ENCODE data around the gene ZSCAN25.
"Not testable (repeated sequence)": the region's sequence is repeated elsewhere in the genome, so short reads cannot be mapped to it uniquely, and the experiment has no call there.

Gene ZSCAN25

GRCh38 chr7:99618726-99619125, 2.0 kb downstream of the ZSCAN25 start:
- no peak for FAIRE-seq

DNA sequence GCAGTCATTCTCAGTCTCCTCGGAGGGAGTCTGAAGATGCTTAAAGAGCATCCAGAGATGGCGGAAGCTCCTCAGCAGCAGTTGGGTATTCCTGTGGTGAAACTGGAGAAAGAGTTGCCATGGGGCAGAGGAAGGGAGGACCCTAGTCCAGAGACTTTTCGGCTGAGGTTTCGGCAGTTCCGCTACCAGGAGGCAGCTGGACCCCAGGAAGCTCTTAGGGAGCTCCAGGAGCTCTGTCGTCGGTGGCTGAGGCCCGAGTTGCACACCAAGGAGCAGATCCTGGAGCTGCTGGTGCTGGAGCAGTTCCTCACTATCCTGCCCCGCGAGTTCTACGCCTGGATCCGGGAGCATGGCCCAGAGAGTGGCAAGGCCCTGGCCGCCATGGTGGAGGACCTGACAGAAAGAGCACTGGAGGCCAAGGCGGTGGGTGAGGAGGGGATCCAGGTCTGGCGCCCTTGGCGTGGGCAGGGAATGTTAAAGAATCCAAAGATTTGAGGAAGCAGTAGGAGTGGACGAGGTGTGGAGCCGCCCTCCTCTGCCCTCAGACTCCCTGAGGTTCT, 2.9 kb downstream of the ZSCAN25 start:
- FAIRE-seq, result no peak

- no peak for FAIRE-seq
These were observed 4.5 kb downstream of the ZSCAN25 start for GRCh38 chr7:99621271-99621670.

DNA sequence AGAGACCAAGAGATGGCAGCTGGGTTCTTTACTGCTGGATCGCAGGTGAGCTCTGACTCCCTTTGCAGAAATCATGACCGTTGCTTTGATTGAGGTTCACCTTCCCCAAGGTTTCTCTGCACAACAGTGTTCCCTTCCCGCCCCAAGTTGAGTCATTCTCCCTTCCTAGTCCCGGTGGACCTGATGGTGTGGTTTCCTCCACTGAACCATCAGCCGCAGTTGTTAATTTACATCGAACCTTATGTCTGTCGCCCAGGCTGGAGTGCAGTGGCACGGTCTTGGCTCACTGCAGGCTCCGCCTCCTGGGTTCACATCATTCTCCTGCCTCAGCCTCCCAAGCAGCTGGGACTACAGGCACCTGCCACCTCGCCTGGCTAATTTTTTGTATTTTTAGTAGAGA, 5.8 kb downstream of the ZSCAN25 start:
- no peak for FAIRE-seq

- no peak for FAIRE-seq
These were observed 6.4 kb downstream of the ZSCAN25 start for GRCh38 chr7:99623091-99623693.

- no peak for FAIRE-seq
These were observed 7.1 kb downstream of the ZSCAN25 start for GRCh38 chr7:99623702-99624447.

DNA sequence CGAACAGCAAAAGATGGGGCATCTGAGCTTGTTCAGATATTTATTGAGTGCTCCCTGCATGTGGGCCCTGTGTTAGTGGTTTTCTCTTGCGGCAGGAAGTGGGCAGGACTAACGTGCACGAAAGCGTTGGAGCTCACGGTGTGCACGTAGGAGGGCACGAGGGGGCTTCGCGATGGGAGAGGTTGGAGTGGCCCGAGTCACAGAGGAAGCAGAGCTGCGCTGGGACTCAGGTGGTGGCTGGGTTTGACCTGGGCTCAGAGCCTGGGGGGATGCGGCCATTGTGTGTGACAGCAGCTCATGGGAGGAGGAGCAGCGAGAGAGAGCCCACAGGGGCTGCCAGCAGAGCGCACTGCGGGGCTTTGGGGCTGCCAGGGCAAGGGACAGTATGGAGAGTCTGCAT, 7.7 kb downstream of the ZSCAN25 start:
- FAIRE-seq, result no peak

GRCh38 chr7:99625321-99625720, 8.6 kb downstream of the ZSCAN25 start:
- FAIRE-seq, result no peak

- no peak for FAIRE-seq
These were observed 9.2 kb downstream of the ZSCAN25 start for GRCh38 chr7:99625961-99626360.

DNA sequence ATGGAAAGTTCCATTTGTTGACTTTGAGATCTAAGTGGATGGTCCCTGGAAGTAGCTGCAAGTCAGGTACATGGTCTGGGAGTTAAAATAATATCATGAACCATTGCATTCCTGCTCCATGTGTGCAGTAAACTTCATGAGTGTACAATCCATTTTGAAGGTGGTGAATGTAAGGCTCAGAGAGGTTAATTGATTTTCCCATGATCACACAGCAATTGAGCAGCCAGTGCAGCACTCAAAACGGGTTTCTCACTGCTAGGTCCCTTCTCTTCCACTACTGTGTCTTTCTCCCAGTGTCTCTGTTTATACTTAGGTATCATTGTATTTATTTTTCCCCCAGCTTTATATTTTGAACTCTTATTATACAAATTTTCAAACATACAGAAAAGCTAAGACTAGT, 9.9 kb downstream of the ZSCAN25 start:
- FAIRE-seq, result no peak

DNA sequence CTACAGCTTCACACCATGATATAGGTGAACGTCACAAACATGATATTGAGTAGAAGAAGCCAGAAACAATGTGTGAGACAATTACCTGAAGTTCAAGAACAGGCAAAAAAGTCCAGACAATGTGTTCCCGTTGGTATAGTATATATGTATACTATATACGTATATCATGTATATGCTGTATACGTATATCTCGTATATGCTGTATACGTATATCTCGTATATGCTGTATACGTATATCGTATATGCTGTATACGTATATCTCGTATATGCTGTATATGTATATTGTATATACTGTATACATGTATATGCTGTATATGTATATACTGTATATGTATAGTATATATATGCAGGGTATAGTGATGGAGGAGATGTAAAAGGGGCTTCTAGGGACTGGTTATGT, 10.8 kb downstream of the ZSCAN25 start:
- FAIRE-seq, result peak; percentile 10

- no peak for FAIRE-seq
These were observed 12.0 kb downstream of the ZSCAN25 start for GRCh38 chr7:99628471-99629465.

GRCh38 chr7:99629643-99630042, 12.9 kb downstream of the ZSCAN25 start:
- no peak for FAIRE-seq

GRCh38 chr7:99631295-99632109, 14.8 kb downstream of the ZSCAN25 start:
- FAIRE-seq, result no peak

DNA sequence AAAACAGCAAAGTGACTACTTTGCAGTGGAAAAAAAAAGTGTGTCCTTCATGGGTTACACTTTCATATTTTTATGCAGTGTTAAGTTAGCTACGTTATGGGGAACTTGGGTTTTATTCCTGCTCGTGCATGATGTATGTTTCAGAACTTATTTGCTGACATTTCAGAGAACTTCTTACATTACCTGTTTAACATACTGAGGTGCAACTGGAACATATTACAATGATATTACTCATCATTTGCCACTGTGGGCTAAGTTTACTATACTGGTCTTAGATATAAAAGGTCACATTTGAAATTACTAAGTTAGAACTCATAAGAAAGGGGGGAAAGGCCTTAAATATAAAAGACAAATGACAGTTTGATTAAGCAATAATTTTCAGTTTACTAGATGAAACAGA, 20.7 kb downstream of the ZSCAN25 start:
- not testable (repeated sequence) for FAIRE-seq

DNA sequence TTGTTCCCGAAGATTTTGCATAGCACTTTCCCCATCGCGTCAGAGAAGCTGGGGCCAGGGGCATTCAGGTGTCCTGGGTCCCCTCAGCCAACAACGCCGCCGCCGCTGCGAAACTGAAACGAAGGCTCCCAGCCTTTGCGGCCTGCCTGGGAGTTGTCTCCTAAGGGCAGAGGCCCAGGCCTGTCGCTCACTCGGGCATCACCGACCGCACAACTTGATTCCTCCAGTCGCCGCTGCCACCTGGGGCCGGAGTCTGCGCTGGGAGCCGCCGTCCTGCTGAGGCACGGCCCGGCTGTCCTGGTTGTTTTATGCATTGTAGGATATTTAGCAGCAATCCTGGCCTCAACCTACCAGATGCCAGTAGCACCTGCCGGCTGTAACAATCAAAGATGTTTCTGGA, 22.0 kb downstream of the ZSCAN25 start:
- FAIRE-seq, result no peak

DNA sequence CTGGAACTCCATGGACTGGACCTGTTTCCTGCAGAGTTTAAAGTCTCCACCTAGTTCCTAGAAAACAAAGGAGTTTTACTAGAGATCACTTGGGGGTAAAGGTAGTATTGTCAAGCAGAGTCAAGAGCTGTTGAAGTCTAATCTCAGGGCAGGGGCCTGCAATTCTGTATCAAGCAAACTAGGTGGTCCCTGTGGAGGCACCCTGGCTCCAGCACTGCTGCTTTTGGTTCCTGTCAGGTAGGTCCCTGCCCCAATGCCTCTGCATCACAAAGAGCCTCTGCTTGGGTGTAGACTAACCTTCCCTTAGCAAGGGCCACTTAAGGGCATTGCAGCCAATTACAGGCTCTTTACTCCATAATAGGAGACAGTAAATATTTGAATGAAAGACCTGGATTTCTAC, 22.5 kb downstream of the ZSCAN25 start:
- FAIRE-seq, result no peak

GRCh38 chr7:99642027-99642426, 25.3 kb downstream of the ZSCAN25 start:
- FAIRE-seq, result no peak

GRCh38 chr7:99643464-99643863, 26.7 kb downstream of the ZSCAN25 start:
- FAIRE-seq, result no peak

DNA sequence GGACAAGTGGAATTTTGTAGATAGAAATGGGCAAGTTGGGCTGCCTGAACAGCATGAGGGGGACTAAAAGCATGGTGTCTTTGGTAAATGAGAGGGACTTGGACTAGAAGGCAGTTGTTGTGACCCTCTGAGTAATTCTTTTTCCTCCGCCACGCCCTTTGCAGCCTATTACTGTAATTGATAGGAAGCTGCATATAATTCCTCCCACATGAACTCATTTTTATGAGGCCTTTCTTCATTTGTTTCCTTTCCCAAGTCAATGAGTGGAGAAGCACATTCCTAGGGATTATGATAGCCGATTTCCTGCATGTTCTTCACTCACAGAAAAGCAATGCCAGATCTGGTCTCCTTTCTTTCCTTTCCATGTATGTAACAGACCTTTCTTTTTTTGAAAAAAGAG, 27.7 kb downstream of the ZSCAN25 start:
- FAIRE-seq, result no peak

DNA sequence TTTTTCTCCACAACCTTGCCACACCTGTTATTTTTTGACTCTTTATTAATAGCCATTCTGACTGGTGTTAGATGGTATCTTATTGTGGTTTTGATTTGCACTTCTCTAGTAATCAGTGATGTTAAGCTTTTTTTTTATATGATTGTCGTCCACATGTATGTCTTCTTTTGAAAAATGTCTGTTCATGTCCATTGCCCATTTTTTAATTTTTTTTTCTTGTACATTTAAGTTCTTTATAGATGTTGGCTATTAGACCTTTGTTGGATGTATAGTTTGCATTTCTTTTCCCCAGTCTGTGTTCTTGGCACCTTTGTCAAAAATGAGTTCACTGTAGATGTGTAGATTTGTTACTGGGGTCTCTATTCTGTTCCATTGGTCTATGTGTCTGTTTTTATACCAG, 28.8 kb downstream of the ZSCAN25 start:
- FAIRE-seq, result no peak

GRCh38 chr7:99648843-99649242, 32.1 kb downstream of the ZSCAN25 start:
- no peak for FAIRE-seq

Data from colon (tissue), 2 donors.